Hepatocyte (in vitro differentiated cells): ENCODE measurements around the gene SLC4A5.

Source experiments
- CTCF ChIP-seq: fragments of 200-600 bp; sonication (generic); IDR thresholded peaks from 2 replicates; pipeline ENCODE4 v1.5.1; 2016; ENCODE audit warnings: antibody characterized with exemption, mild to moderate bottlenecking; ENCODE audit not compliant: poor library complexity
- EZH2 ChIP-seq: fragments of 200-600 bp; sonication (generic); IDR thresholded peaks from 2 replicates; pipeline ENCODE4 v1.6.1; 2016; ENCODE audit warnings: antibody characterized with exemption, mild to moderate bottlenecking, borderline replicate concordance
- EZH2phosphoT487 ChIP-seq: fragments of 200-600 bp; sonication (generic); IDR thresholded peaks from one replicate; pipeline ENCODE4 v1.6.1; 2018; ENCODE audit warnings: antibody characterized with exemption, mild to moderate bottlenecking, low read depth, moderate library complexity; ENCODE audit not compliant: unreplicated experiment, severe bottlenecking

- TF ChIP-seq CTCF = no peak
- no peak for TF ChIP-seq EZH2
- no peak for TF ChIP-seq EZH2phosphoT487
Measured at GRCh38 chr2:74183878-74184277, 159.3 kb downstream of the SLC4A5 start.
